GM19328 (cell line): ENCODE data around the gene KCND1.
"Not testable (repeated sequence)": the region's sequence is repeated elsewhere in the genome, so short reads cannot be mapped to it uniquely, and the experiment has no call there.

Source experiments
- ATAC-seq: cut with Tn5 transposase; IDR thresholded peaks from one replicate; pipeline ENCODE4 v1.9.1; 2021; ENCODE audit warnings: mild to moderate bottlenecking, moderate library complexity; ENCODE audit not compliant: unreplicated experiment

KCND1 gene

GRCh38 chrX:48971249-48972219 lies at the start of gene KCND1:
Gene KCND1, minus strand, starts transcription at chrX:48971844. Its CDS starts 1,573 bp downstream, at chrX:48970271.
- no peak for ATAC-seq

GRCh38 chrX:49019599-49020249 lies 48.1 kb upstream of the KCND1 start:
- no peak for ATAC-seq

- ATAC-seq = no peak
These were observed 47.4 kb upstream of the KCND1 start for GRCh38 chrX:49019050-49019449.

- no peak for ATAC-seq
These were observed 32.1 kb upstream of the KCND1 start for GRCh38 chrX:49003696-49004095.

GRCh38 chrX:49002091-49002935 lies 30.7 kb upstream of the KCND1 start, which contains the start of gene GRIPAP1:
Gene GRIPAP1, minus strand, starts transcription at chrX:49002264. Its CDS starts 35 bp downstream, at chrX:49002229.
- ATAC-seq = peak; percentile 62

GRCh38 chrX:49001521-49002090 lies 30.0 kb upstream of the KCND1 start:
- peak; percentile 9 for ATAC-seq

GRCh38 chrX:49000636-49001035 lies 29.0 kb upstream of the KCND1 start:
- ATAC-seq = no peak

GRCh38 chrX:48999030-48999429 lies 27.4 kb upstream of the KCND1 start:
- ATAC-seq = no peak

- ATAC-seq = no peak
These were observed 26.7 kb upstream of the KCND1 start for GRCh38 chrX:48998391-48998790.

- ATAC-seq = no peak
These were observed 26.2 kb upstream of the KCND1 start for GRCh38 chrX:48997865-48998264.

GRCh38 chrX:48997455-48997854 lies 25.8 kb upstream of the KCND1 start:
- ATAC-seq = no peak

- ATAC-seq = no peak
These were observed 25.3 kb upstream of the KCND1 start for GRCh38 chrX:48996969-48997368.

GRCh38 chrX:48992341-48992740 lies 20.7 kb upstream of the KCND1 start:
- no peak for ATAC-seq

- ATAC-seq = no peak
These were observed 17.8 kb upstream of the KCND1 start for GRCh38 chrX:48989483-48989882.

GRCh38 chrX:48983896-48984295 lies 12.3 kb upstream of the KCND1 start:
- ATAC-seq = no peak

- ATAC-seq = no peak
These were observed 11.4 kb upstream of the KCND1 start for GRCh38 chrX:48983081-48983480.

GRCh38 chrX:48981178-48981577 lies 9.5 kb upstream of the KCND1 start:
- no peak for ATAC-seq

- not testable (repeated sequence) for ATAC-seq
These were observed 8.7 kb upstream of the KCND1 start for GRCh38 chrX:48980341-48980740.

GRCh38 chrX:48978226-48978625 lies 6.6 kb upstream of the KCND1 start:
- ATAC-seq = no peak

- no peak for ATAC-seq
These were observed 4.4 kb upstream of the KCND1 start for GRCh38 chrX:48976086-48976485.

- no peak for ATAC-seq
These were observed 3.9 kb upstream of the KCND1 start for GRCh38 chrX:48975541-48975940.
